SK-N-SH (cell line): ENCODE results near the gene CCT2. TPM values are rescaled to one million over a fixed set of nuclear protein-coding genes. Genes with fewer than 3 reads are reported as not detected.

ENCODE experiments used
- CTCF ChIA-PET: fragments of 300-600, 350-600 bp; formaldehyde crosslinking; extraction: SDS; loops from one replicate; lab custom pipeline; 2021; lab: Yijun Ruan, JAX
- POLR2A ChIA-PET: fragments of 350-600 bp; sonication (Branson Sonifier 250); formaldehyde crosslinking; extraction: SDS; loops from one replicate; lab custom pipeline; 2020; ENCODE audit warnings: antibody characterized with exemption, inconsistent platforms; lab: Yijun Ruan, JAX
- DNase-seq: peaks from one replicate; pipeline ENCODE4 v3.0.0; 2012
- H2AFZ ChIP-seq: fragments of 200-600 bp; sonication (generic); 2 replicates; pipeline ENCODE4 v1.8.1; 2016; ENCODE audit warnings: antibody characterized with exemption, mild to moderate bottlenecking, low read depth
- H3F3A ChIP-seq: fragments of 200-600 bp; sonication (generic); replicated peaks from 2 replicates; pipeline ENCODE3; 2016; ENCODE audit warnings: antibody characterized with exemption, mild to moderate bottlenecking; ENCODE audit not compliant: insufficient read depth
- H3K27ac ChIP-seq, 2 experiments: fragments of 200-500 bp in 1 of 2; fragments of 200-600 bp in 1 of 2; sonication (Bioruptor generic) in 1 of 2; sonication (generic), shearing (Covaris generic) in 1 of 2; 2 replicates each; pipeline versions ENCODE4 v1.5.1 to v1.6.1; 2014 to 2016; ENCODE audit warnings: low read depth in 2 of 2, inconsistent platforms in 1 of 2, low read length in 1 of 2, mild to moderate bottlenecking in 1 of 2, mixed read lengths in 1 of 2
- H3K27me3 ChIP-seq: fragments of 200-600 bp; sonication (generic), shearing (Covaris generic); 2 replicates; pipeline ENCODE4 v1.6.1; 2016; ENCODE audit warnings: mixed run types; ENCODE audit not compliant: insufficient read depth
- H3K36me3 ChIP-seq, 2 experiments: fragments of 200-500 bp in 1 of 2; fragments of 200-600 bp in 1 of 2; sonication (Bioruptor generic) in 1 of 2; sonication (generic) in 1 of 2; replicated peaks in 1 of 2; 2 replicates each; pipeline versions ENCODE3 to v1.5.1; 2014 to 2016; ENCODE audit warnings: low read length in 1 of 2, mild to moderate bottlenecking in 1 of 2; ENCODE audit not compliant: insufficient read depth in 2 of 2, control insufficient read depth in 1 of 2
- H3K4me1 ChIP-seq, 2 experiments: fragments of 200-500 bp in 1 of 2; fragments of 200-600 bp in 1 of 2; sonication (Bioruptor generic) in 1 of 2; sonication (generic), shearing (Covaris generic) in 1 of 2; 2 replicates each; pipeline versions ENCODE4 v1.5.1 to v1.6.1; 2014 to 2016; ENCODE audit warnings: low read depth in 1 of 2, low read length in 1 of 2, mixed run types in 1 of 2; ENCODE audit not compliant: insufficient read depth in 2 of 2, control insufficient read depth in 1 of 2
- H3K4me2 ChIP-seq: fragments of 200-600 bp; sonication (generic), shearing (Covaris generic); 2 replicates; pipeline ENCODE4 v1.6.1; 2017; ENCODE audit warnings: mixed run types
- H3K4me3 ChIP-seq, 2 experiments: fragments of 200-500 bp in 1 of 2; fragments of 200-600 bp in 1 of 2; sonication (Bioruptor generic) in 1 of 2; sonication (generic), shearing (Covaris generic) in 1 of 2; 2 replicates each; pipeline versions ENCODE4 v1.5.1 to v1.8.1; 2014 to 2016; ENCODE audit warnings: low read depth in 2 of 2, inconsistent platforms in 1 of 2, low read length in 1 of 2, mild to moderate bottlenecking in 1 of 2, mixed read lengths in 1 of 2, moderate library complexity in 1 of 2
- H3K79me2 ChIP-seq: fragments of 200-600 bp; sonication (generic); 2 replicates; pipeline ENCODE4 v1.8.1; 2017; ENCODE audit warnings: mild to moderate bottlenecking; ENCODE audit not compliant: insufficient read depth
- H3K9ac ChIP-seq: fragments of 200-600 bp; sonication (generic); 2 replicates; pipeline ENCODE4 v1.6.1; 2017; ENCODE audit warnings: mixed run types
- H3K9me2 ChIP-seq: fragments of 200-600 bp; sonication (generic); 2 replicates; pipeline ENCODE4 v1.6.1; 2017; ENCODE audit warnings: mixed run types
- H3K9me3 ChIP-seq: fragments of 200-600 bp; sonication (generic); 2 replicates; pipeline ENCODE4 v1.6.1; 2017; ENCODE audit warnings: mixed run types, mild to moderate bottlenecking, moderate library complexity
- H4K20me1 ChIP-seq: fragments of 200-600 bp; sonication (generic); 2 replicates; pipeline ENCODE4 v1.6.1; 2017; ENCODE audit warnings: mild to moderate bottlenecking, mixed run types; ENCODE audit not compliant: insufficient read depth
- CHD2 ChIP-seq: fragments of 150-350 bp; IDR thresholded peaks from 2 replicates; pipeline ENCODE4 v1.6.1; 2018; ENCODE audit warnings: low read length; ENCODE audit not compliant: partially characterized antibody
- FOXM1 ChIP-seq: IDR thresholded peaks from 2 replicates; pipeline ENCODE4 v1.4.0; 2012; ENCODE audit warnings: low read depth, mild to moderate bottlenecking
- GATA2 ChIP-seq: sonication (generic); formaldehyde crosslinking; IDR thresholded peaks from 2 replicates; pipeline ENCODE4 v1.5.0; 2020; ENCODE audit warnings: mild to moderate bottlenecking, missing genetic modification reagents
- IRF3 ChIP-seq: fragments of 150-350 bp; IDR thresholded peaks from 2 replicates; pipeline ENCODE4 v1.6.1; 2016; ENCODE audit warnings: mild to moderate bottlenecking, low read depth, low read length
- MAX ChIP-seq: IDR thresholded peaks from 2 replicates; pipeline ENCODE4 v1.4.0; 2012; ENCODE audit warnings: low read depth
- MEF2A ChIP-seq: IDR thresholded peaks from 2 replicates; pipeline ENCODE4 v1.4.0; 2012; ENCODE audit warnings: low read depth, borderline replicate concordance
- MXI1 ChIP-seq: IDR thresholded peaks from 2 replicates; pipeline ENCODE4 v1.6.1; 2012; ENCODE audit warnings: mild to moderate bottlenecking, low read depth, low read length, improper control_type of control experiment
- NFIC ChIP-seq: IDR thresholded peaks from 2 replicates; pipeline ENCODE4 v1.4.0; 2012; ENCODE audit warnings: borderline replicate concordance
- POLR2AphosphoS5 ChIP-seq: IDR thresholded peaks from 2 replicates; pipeline ENCODE4 v1.6.1; 2012; ENCODE audit warnings: low read depth, low read length
- REST ChIP-seq: IDR thresholded peaks from 2 replicates; pipeline ENCODE4 v1.6.1; 2012; ENCODE audit warnings: mild to moderate bottlenecking, low read depth, low read length, moderate library complexity
- RXRA ChIP-seq: IDR thresholded peaks from 2 replicates; pipeline ENCODE4 v1.4.0; 2012; ENCODE audit warnings: low read depth, mild to moderate bottlenecking, borderline replicate concordance
- SMC3 ChIP-seq: IDR thresholded peaks from 2 replicates; pipeline ENCODE4 v1.6.1; 2012; ENCODE audit warnings: low read depth, low read length, improper control_type of control experiment
- YY1 ChIP-seq: IDR thresholded peaks from 2 replicates; pipeline ENCODE4 v1.4.0; 2012; ENCODE audit warnings: low read depth, mild to moderate bottlenecking
- ZBTB33 ChIP-seq: IDR thresholded peaks from 2 replicates; pipeline ENCODE4 v1.4.0; 2012; ENCODE audit warnings: low read depth, borderline replicate concordance
- WGBS: methylation state at CpG from one replicate; pipeline ENCODE4 v1.1.6; 2017; ENCODE audit warnings: low lambda C conversion rate; 5-methylcytosine and 5-hydroxymethylcytosine counted together
- polyA plus RNA-seq, 3 experiments: library from polyadenylated mRNA; depleted of rRNA; stranded (reverse); fragments of >200 nt; gene quantifications; 2 replicates each; pipeline ENCODE4 v1.2.3, GENCODE V29; 2012

Gene CCT2
- polyA plus RNA-seq, 1 of the 3 experiments (the other 2 are of a cell fraction): 181 TPM

- H3K79me2 ChIP-seq: peaks cover 36% of the 10 kb centered on the region
- no peak for DNase-seq
Measured at GRCh38 chr12:69546693-69547438, 38.4 kb upstream of the CCT2 start.

More at GRCh38 chr12:69546693-69547438, 38.4 kb upstream of the CCT2 start:
- Histone ChIP-seq H3K27ac (no peak overlapping the region), H3K4me2 (no peak overlapping the region), H2AFZ (no peak overlapping the region), H3K36me3 (peaks cover 4 to 28% of the 10 kb centered on the region in 2 experiments), H3K4me1 (no peaks in the 10 kb centered on the region), H4K20me1 (no peaks in the 10 kb centered on the region), H3K9me2 (no peaks in the 10 kb centered on the region), H3F3A (peaks cover 10% of the 10 kb centered on the region), H3K9me3 (peaks cover 11% of the 10 kb centered on the region; the same call in 1 of the 2 replicates), H3K4me3 (no peak overlapping the region), H3K9ac (no peak overlapping the region), H3K27me3 (no peaks in the 10 kb centered on the region)
- POLR2A ChIA-PET: no interaction called here
- WGBS: 92% methylated on average over 7 of the region's 7 CpGs
- no peak for TF ChIP-seq MEF2A
- TF ChIP-seq YY1: no peak
- TF ChIP-seq IRF3: no peak
- TF ChIP-seq MAX: no peak
- no peak for TF ChIP-seq RXRA
- no peak for TF ChIP-seq ZBTB33
- TF ChIP-seq MXI1: no peak
- TF ChIP-seq NFIC: no peak
- TF ChIP-seq FOXM1: no peak
- TF ChIP-seq POLR2AphosphoS5: no peak
- TF ChIP-seq SMC3: no peak
- TF ChIP-seq GATA2: no peak
- TF ChIP-seq REST: no peak
- TF ChIP-seq CHD2: no peak
- CTCF ChIA-PET: interaction anchor here (1.0 kb wide), 1 partner anchor 146 kb away, joined by 3 read pairs; no protein-coding TSS in a partner anchor
